ENCODE data around the gene TRDN. TPM values are rescaled to one million over a fixed set of nuclear protein-coding genes. Genes with fewer than 3 reads are reported as not detected.
A peak's percentile ranks its signal among the peaks of the same experiment; 100 is the strongest.
"Not testable (repeated sequence)": the region's sequence is repeated elsewhere in the genome, so short reads cannot be mapped to it uniquely, and the experiment has no call there.

The TRDN gene
- total RNA-seq, 1 experiment from 2014 or later: not detected

- no peak for DNase-seq (ENCODE audit: low spot score)
These were observed 219.2 kb downstream of the TRDN start for GRCh38 chr6:123417535-123417934.

DNA sequence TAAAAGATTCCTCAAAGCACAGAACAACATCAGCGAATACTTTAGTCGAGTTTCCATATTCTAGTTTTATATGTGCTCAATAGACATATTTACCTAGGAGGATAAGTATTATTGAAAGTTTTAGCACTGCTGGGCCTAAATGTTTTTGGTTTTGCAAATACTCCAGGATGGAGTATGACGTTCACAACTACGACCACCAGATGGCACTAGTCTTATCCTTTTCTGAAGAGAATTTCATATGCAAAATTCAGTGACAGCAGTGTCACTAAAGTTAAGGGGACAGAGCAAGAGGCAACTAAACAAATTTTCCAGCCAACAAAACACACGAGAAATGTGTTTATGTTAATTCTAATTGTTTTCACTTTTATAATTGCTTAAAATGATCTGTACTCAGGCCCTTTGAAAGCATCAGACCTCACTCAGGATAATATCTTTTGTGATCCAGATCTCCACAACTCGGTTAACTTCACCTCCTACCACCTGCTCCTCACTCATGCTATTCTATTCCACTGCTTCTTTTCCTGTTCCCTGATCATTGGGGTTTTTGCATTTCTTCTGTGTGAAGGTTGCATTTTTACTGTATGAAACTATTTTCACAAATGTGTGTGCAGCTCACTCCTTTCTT lies 220.8 kb downstream of the TRDN start:
- DNase-seq (ENCODE audit: low spot score): peak; percentile 53

- no peak for DNase-seq (ENCODE audit: low spot score)
These were observed 231.8 kb downstream of the TRDN start for GRCh38 chr6:123404975-123405374.

GRCh38 chr6:123402052-123402451 lies 234.7 kb downstream of the TRDN start:
- no peak for DNase-seq (ENCODE audit: low spot score)

DNA sequence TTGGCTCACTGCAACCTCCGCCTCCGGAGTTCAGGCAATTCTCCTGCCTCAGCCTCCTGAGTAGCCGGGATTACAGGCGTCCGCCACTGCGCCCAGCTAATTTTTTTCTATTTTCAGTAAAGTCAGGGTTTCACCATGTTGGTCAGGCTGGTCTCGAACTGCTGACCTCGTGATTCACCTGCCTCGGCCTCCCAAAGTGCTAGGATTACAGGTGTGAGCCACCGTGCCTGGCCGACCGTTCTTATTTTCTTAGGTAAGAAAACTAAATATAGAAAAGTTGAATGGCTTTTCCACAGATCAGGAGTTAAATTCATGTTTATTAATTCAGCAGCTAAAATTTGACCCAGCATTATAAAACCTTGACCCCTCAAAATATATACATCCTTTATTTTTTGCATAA lies 238.7 kb downstream of the TRDN start:
- DNase-seq (ENCODE audit: low spot score): no peak

- DNase-seq (ENCODE audit: low spot score): peak; percentile 17
These were observed 243.4 kb downstream of the TRDN start for GRCh38 chr6:123393331-123393730.

DNA sequence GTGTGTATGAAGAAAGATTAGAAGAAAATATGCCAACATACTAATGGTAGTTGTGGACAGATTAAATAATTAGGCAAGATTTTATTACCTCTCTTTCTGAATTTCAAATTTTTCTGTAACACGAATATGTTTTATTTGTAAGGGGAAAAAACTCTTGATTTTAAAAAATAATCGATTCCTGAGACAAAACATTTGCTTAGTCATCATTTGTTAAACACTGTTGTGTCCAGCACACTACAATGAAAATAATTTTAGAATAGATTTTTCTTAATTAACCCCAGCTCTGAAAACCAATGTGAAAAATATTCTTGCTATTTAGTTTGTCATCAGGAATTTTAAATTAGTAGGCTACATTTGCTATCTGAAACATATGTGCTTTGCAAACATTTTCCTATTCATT lies 253.0 kb downstream of the TRDN start:
- DNase-seq (ENCODE audit: low spot score): no peak

GRCh38 chr6:123380257-123380656 lies 256.5 kb downstream of the TRDN start:
- DNase-seq (ENCODE audit: low spot score): peak; percentile 20

- DNase-seq (ENCODE audit: low spot score): no peak
These were observed 264.0 kb downstream of the TRDN start for GRCh38 chr6:123372737-123373136.

DNA sequence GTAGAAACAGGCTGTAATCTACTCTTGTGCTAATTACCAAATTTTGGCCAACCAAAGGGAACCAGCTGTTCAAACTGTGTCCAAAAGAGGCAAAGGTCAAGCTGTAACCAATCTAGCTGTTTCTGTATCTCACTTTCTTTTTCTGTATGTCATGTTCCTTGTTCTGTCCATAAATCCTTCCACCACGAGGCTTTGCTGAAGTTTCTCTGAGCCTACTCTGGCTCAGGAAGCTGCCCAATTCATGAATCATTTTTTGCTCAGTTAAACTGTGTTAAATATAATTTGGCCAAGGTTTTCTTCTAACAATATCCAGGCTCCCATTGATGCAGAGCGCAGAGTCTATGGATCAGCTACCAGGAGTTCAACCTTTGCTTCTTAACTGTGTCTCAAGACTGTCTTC lies 272.8 kb downstream of the TRDN start:
- DNase-seq (ENCODE audit: low spot score): no peak

- no peak for DNase-seq (ENCODE audit: low spot score)
These were observed 276.4 kb downstream of the TRDN start for GRCh38 chr6:123360359-123360758.

DNA sequence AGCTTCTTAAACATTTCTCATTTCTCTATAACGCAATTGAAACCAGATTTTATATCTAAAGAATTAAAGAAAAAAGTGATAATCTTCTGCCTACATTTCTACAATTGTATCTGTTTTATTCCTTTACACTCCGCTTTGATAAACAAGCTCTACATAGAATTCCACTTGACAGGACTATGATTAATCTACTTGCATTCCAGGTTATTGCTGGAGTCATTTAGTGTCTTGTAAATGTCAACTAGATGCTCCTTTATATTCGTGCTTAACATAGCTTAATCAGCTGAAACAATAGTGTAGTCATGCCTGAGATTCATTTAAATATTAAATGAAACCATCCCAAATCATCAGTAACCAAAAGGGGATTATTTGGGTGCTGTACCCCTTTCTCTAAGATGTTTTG lies 284.0 kb downstream of the TRDN start:
- DNase-seq (ENCODE audit: low spot score): no peak

DNA sequence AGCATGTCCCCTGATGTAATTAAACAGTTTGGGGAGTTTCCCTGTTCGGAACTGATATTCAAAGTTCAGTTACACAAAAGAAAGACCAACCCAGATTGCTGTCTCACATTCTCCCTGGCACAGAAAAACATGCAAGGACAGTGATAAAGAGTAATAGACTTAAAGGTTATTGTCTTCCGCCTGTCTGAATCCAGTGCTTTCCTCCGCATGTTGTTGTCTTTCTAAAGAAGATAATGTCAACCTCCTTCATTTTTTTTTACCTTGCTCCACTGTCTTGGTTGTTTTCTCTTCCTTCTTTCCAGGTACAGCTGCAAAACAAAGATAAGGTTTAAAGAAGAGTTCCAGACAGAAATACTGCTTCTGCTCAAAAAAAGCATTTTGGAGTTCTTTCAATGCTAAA lies 284.5 kb downstream of the TRDN start:
- no peak for DNase-seq (ENCODE audit: low spot score)

GRCh38 chr6:123343836-123344235 lies 292.9 kb downstream of the TRDN start:
- DNase-seq (ENCODE audit: low spot score): no peak

GRCh38 chr6:123338394-123338793 lies 298.4 kb downstream of the TRDN start:
- no peak for DNase-seq (ENCODE audit: low spot score)

DNA sequence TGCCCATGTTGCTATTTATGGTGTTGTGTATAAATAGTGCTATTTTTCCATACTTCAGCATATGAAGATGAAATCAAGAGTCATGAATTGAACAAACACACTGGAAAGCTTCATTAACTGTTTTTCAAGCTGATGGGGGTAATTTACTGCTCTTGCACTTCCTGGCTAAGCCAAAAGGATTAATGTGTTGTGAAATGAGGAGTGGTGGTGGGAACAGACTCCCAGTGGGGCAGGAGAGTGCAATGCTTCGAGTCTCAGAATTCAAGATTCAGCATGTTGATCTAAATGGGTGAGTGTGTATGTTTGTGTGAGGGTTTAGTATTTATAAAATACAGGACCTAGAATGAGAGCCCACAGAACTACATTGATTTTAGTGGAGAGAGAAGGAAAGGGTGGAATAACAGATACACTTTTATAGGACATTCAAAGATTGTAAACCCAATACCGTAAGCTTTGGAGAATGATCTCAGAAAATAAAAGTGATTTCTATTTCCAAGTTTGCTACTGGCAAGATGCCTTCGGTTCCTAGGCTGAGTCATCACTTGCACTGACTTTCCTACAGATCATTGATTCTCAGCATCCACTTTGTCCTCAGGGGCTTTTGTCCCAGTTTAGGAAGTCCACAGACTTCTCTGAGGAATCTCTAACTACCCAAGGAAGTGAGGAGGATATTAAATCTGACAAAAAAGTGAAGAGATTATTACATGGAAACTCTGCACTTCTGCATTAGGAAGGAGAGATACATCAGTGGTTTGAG lies 303.6 kb downstream of the TRDN start:
- DNase-seq (ENCODE audit: low spot score): no peak

- no peak for DNase-seq (ENCODE audit: low spot score)
These were observed 304.7 kb downstream of the TRDN start for GRCh38 chr6:123332070-123332469.

DNA sequence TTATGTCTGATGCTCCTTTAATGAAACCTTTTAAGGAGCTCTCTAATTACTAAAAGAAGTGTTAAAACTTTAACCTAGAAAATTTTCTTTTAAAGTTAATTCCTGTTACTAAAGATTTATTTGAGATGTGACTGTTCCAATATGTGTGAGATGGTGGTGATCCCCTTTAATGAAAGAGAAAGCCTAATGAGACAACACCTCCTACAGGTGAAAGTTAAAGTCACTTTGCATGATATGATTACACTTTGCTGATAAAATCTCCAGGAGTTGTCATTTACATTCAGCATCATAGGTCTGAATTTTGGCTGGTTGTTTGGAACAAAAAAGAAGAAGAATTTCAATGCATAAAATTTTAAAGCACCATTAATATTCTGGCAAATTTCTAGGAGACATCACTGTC lies 307.4 kb downstream of the TRDN start:
- DNase-seq (ENCODE audit: low spot score): no peak

DNA sequence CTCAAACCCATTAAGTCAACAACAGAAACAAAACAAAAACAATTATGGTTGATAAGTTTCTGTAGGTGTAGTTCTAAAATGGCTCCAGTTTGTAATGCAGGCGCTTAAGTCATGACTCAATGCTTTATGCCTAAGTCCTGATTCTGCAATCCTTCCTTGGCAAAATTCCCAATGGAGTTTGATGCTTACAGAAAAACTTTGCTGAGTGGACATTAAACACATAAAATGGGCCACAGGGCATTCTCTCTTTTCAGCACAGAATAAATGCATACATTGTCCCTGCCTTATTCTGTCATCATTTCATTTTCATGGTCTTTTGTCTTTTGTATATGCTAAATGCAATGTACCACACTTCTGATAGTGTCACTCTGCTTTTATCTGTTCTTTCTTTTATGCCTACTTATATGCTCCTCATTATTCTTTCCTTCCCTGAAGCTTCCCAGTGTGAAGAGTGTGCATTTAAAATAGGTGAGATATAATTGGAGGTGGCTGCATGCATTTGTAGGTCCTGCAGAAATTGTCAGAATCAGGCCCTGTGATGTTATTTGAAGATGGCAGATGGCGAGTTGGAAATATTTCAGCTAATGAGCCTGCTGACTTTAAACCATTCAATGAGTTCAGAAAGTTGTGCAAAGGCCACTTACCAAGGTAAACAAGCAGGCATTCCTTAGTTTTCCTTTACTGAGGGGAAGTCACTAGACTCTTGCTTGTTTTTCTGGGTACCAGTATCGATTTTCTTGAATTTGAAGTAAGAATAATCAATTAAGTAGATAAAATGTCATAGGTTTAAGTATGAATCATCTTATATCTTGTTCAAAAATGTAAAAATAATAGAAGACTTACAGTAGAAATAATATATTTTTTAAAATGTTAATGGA lies 313.1 kb downstream of the TRDN start:
- no peak for DNase-seq (ENCODE audit: low spot score)

- no peak for DNase-seq (ENCODE audit: low spot score)
These were observed 315.7 kb downstream of the TRDN start for GRCh38 chr6:123321020-123321419.

GRCh38 chr6:123316733-123317323 lies 319.9 kb downstream of the TRDN start:
- peak; percentile 32 for DNase-seq (ENCODE audit: low spot score)

DNA sequence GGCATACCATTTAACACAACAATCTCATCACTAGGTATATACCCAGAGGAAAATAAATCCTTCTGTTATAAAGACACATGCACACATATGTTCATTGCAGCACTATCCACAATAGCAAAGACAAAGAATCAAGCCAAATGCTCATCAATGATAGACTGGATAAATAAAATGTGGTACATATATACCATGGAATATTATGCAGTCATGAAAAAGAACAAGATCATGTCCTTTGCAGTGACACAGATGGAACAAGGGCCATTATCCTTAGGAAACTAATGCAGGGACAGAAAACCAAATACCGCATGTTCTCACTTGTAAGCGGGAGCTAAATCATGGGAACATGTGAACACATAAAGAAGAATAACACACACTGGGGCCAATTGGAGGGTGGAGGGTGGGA lies 322.3 kb downstream of the TRDN start:
- not testable (repeated sequence) for DNase-seq (ENCODE audit: low spot score)
